Hepatocyte (in vitro differentiated cells): Measurements from ENCODE around the gene ATOH8.

ENCODE experiments used
- CTCF ChIP-seq: fragments of 200-600 bp; sonication (generic); IDR thresholded peaks from 2 replicates; pipeline ENCODE4 v1.5.1; 2016; ENCODE audit warnings: antibody characterized with exemption, mild to moderate bottlenecking; ENCODE audit not compliant: poor library complexity
- EZH2 ChIP-seq: fragments of 200-600 bp; sonication (generic); IDR thresholded peaks from 2 replicates; pipeline ENCODE4 v1.6.1; 2016; ENCODE audit warnings: antibody characterized with exemption, mild to moderate bottlenecking, borderline replicate concordance
- EZH2phosphoT487 ChIP-seq: fragments of 200-600 bp; sonication (generic); IDR thresholded peaks from one replicate; pipeline ENCODE4 v1.6.1; 2018; ENCODE audit warnings: antibody characterized with exemption, mild to moderate bottlenecking, low read depth, moderate library complexity; ENCODE audit not compliant: unreplicated experiment, severe bottlenecking

GRCh38 chr2:85708641-85709040 lies 45.1 kb upstream of the ATOH8 start:
- TF ChIP-seq CTCF (no peak), EZH2phosphoT487 (no peak), EZH2 (no peak)
